HUES64 (cell line): ENCODE data around the gene PRDM1.

Experiments used
- H3K27ac ChIP-seq: 2 replicates; pipeline ENCODE4 v1.7.0; 2013; ENCODE audit warnings: low read depth, low read length, inconsistent platforms
- H3K27me3 ChIP-seq: 2 replicates; pipeline ENCODE4 v1.6.1; 2013; ENCODE audit warnings: mild to moderate bottlenecking, low read length; ENCODE audit not compliant: insufficient read depth
- H3K36me3 ChIP-seq: 2 replicates; pipeline ENCODE4 v1.6.1; 2013; ENCODE audit warnings: mild to moderate bottlenecking, low read length; ENCODE audit not compliant: insufficient read depth
- H3K4me1 ChIP-seq: 2 replicates; pipeline ENCODE4 v1.6.1; 2013; ENCODE audit warnings: mild to moderate bottlenecking, low read length, moderate library complexity; ENCODE audit not compliant: insufficient read depth
- H3K4me3 ChIP-seq: 2 replicates; pipeline ENCODE4 v1.5.1; 2013; ENCODE audit warnings: mild to moderate bottlenecking, low read length, moderate library complexity
- H3K9ac ChIP-seq: 2 replicates; pipeline ENCODE4 v1.6.1; 2013; ENCODE audit warnings: mild to moderate bottlenecking, low read depth, low read length
- H3K9me3 ChIP-seq: 2 replicates; pipeline ENCODE4 v1.6.1; 2013; ENCODE audit warnings: low read depth, low read length; ENCODE audit not compliant: insufficient read depth
- WGBS: fragments of 150-250, 120-280 bp; methylation state at CpG from one replicate; pipeline ENCODE4 v1.1.7; 2013; ENCODE audit warnings: missing lambda C conversion rate; 5-methylcytosine and 5-hydroxymethylcytosine counted together

The PRDM1 gene

DNA sequence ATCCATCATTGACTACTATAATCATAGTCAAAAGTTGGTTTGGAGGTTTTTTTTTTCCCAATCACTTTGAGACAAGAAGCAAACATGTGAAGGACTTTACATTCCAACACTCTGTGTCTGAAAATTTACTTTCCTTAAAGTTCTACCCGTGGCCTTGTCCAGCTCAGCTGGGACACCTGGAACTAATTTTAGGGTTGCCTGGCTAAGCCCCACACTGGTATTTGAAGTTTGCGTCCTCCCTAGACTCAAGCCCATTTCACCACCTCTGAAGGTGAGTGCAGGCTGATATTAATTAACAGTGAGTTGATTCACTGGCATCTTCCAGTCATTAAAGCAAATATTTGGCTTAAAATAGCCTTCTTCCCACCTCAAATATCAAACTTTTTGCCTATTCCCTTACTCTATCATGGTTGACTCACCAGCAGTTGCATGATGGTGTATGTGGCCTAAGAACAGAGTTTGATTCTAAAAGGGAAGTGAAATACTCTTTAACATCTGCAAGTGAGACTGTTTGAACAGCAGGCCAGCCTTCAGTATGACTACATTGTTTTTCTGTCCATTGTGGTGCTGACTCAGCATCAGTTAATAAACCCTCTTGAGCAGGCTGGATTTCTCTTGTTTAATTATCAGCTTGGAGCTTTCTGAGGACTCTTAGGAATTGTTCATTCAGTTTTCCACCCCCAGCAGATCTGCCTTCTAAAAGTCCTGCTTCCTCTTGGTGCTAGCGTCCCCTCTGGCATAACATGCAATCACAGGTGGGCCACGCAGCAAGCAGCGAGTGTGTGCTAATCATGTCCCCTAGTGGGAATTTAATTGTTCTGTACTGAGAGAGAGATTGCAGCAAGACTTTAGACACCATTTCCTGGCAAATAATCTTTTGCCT, 1.8 kb upstream of the PRDM1 start:
- 33% methylated on average over 5 of the region's 5 CpGs for WGBS
- no peak overlapping the region for H3K27ac ChIP-seq
- H3K4me1 ChIP-seq = peaks cover 38% of the 10 kb centered on the region
- peaks cover 19% of the 10 kb centered on the region for H3K27me3 ChIP-seq
- no peak overlapping the region for H3K9ac ChIP-seq
- H3K9me3 ChIP-seq = no peaks in the 10 kb centered on the region
- no peaks in the 10 kb centered on the region for H3K36me3 ChIP-seq
- H3K4me3 ChIP-seq = no peak overlapping the region

- peak overlapping the region; percentile 23; the same call in 1 of the 2 replicates for H3K9ac ChIP-seq
- peaks cover 38% of the 10 kb centered on the region for H3K4me1 ChIP-seq
- no peaks in the 10 kb centered on the region for H3K36me3 ChIP-seq
- H3K9me3 ChIP-seq = no peaks in the 10 kb centered on the region
- peaks cover 19% of the 10 kb centered on the region for H3K27me3 ChIP-seq
- peak overlapping the region; percentile 57 for H3K4me3 ChIP-seq
- WGBS = 26% methylated on average over 6 of the region's 7 CpGs
- H3K27ac ChIP-seq = no peak overlapping the region; the same call in 1 of the 2 replicates
These were observed 996 bp upstream of the PRDM1 start for GRCh38 chr6:106084989-106085691.

DNA sequence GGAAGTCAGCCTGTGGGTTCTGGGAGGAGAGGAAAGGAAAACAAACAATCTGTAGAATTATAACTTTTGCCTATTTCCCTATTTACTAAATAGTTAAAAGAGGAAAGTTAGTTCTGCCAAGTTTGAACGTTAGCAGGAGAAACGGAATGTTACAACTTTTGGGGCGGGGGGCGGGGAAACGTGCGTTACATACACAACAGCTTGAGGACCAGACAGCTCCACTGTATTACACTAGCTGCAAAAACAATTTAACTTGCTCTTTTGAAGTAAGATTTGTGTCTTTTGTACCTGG, 498 bp upstream of the PRDM1 start:
- Histone ChIP-seq H3K27me3 (peaks cover 19% of the 10 kb centered on the region), H3K4me1 (peaks cover 38% of the 10 kb centered on the region), H3K4me3 (peak overlapping the region; percentile 57), H3K9me3 (no peaks in the 10 kb centered on the region), H3K9ac (peak overlapping the region; percentile 23; the same call in 1 of the 2 replicates), H3K36me3 (no peaks in the 10 kb centered on the region), H3K27ac (no peak overlapping the region; the same call in 1 of the 2 replicates)
- 8% methylated on average over 6 of the region's 6 CpGs for WGBS

GRCh38 chr6:106086814-106087175, 659 bp downstream of the PRDM1 start:
- H3K27me3 ChIP-seq = peaks cover 19% of the 10 kb centered on the region
- no peak overlapping the region for H3K9ac ChIP-seq
- no peak overlapping the region for H3K27ac ChIP-seq
- H3K36me3 ChIP-seq = no peaks in the 10 kb centered on the region
- H3K4me3 ChIP-seq = peak overlapping the region; percentile 57
- peaks cover 38% of the 10 kb centered on the region for H3K4me1 ChIP-seq
- WGBS = 57% methylated on average over 2 of the region's 3 CpGs
- no peaks in the 10 kb centered on the region for H3K9me3 ChIP-seq

GRCh38 chr6:106087548-106088325, 1.6 kb downstream of the PRDM1 start:
- Histone ChIP-seq H3K9ac (peak overlapping the region; percentile 36; the same call in 1 of the 2 replicates), H3K9me3 (no peaks in the 10 kb centered on the region), H3K4me1 (peaks cover 38% of the 10 kb centered on the region), H3K36me3 (no peaks in the 10 kb centered on the region), H3K27me3 (peaks cover 19% of the 10 kb centered on the region), H3K27ac (no peak overlapping the region), H3K4me3 (peak overlapping the region; percentile 57)
- 31% methylated on average over 13 of the region's 13 CpGs for WGBS

DNA sequence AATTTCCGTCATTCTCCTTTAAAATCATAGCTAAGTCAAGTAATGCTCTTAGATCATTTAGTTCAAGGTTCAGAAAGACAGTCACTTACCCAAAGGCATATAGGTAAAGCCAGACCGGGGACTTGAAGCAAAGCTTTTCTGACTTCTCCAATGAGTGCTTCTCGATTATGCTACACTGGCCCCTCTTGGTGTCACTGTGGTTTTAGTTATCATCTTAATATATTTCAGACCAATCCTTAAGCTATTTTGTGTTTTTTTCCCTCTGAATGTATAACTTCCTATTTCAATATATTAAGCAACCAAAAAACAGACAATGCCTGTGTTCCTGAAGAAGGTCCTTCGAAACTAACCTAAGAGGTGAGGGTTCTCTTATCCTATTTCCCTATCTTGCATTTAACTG, 3.9 kb downstream of the PRDM1 start:
- no peak overlapping the region for H3K27ac ChIP-seq
- H3K4me3 ChIP-seq = no peak overlapping the region
- H3K36me3 ChIP-seq = no peaks in the 10 kb centered on the region
- H3K9ac ChIP-seq = no peak overlapping the region
- no peaks in the 10 kb centered on the region for H3K9me3 ChIP-seq
- WGBS = 89% methylated on average over 3 of the region's 4 CpGs
- peaks cover 19% of the 10 kb centered on the region for H3K27me3 ChIP-seq
- peaks cover 30% of the 10 kb centered on the region for H3K4me1 ChIP-seq

- no peaks in the 10 kb centered on the region for H3K36me3 ChIP-seq
- H3K9me3 ChIP-seq = no peaks in the 10 kb centered on the region
- no peak overlapping the region for H3K27ac ChIP-seq
- H3K4me1 ChIP-seq = peaks cover 20% of the 10 kb centered on the region
- no peak overlapping the region for H3K4me3 ChIP-seq
- WGBS = 92% methylated on average over 5 of the region's 5 CpGs
- H3K27me3 ChIP-seq = peaks cover 3% of the 10 kb centered on the region; the same call in 1 of the 2 replicates
- no peak overlapping the region for H3K9ac ChIP-seq
These were observed 6.1 kb downstream of the PRDM1 start for GRCh38 chr6:106092279-106092678.

- 90% methylated on average over 7 of the region's 7 CpGs for WGBS
- Histone ChIP-seq H3K36me3 (no peaks in the 10 kb centered on the region), H3K27ac (no peak overlapping the region)
These were observed 8.3 kb downstream of the PRDM1 start for GRCh38 chr6:106094261-106094963.

DNA sequence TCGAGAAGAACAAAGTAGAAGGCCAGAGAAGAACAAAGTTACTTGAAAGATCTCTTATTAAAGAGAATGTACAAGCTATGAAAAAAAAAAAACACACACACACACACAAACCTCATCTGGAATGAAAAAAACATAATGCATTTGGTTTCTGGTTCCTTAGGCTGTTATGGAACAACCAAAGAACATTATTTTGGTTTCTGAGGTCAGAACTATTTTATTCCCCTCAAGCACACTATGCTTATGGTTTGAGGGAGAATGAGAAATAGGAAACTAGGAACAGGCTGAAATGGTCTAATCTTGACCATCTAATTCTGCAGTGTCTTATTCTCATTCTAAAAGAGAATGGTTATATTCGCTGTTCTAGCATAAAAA, 8.8 kb downstream of the PRDM1 start:
- Histone ChIP-seq H3K4me1 (peaks cover 31% of the 10 kb centered on the region), H3K36me3 (no peaks in the 10 kb centered on the region), H3K9me3 (no peaks in the 10 kb centered on the region), H3K9ac (no peak overlapping the region), H3K4me3 (no peak overlapping the region), H3K27ac (no peak overlapping the region), H3K27me3 (peaks cover 18% of the 10 kb centered on the region)
- 100% methylated on average over 1 of the region's 2 CpGs for WGBS

More at GRCh38 chr6:106094261-106094963, 8.3 kb downstream of the PRDM1 start:
- Histone ChIP-seq H3K4me1 (peaks cover 27% of the 10 kb centered on the region), H3K27me3 (peaks cover 14% of the 10 kb centered on the region), H3K9me3 (no peaks in the 10 kb centered on the region), H3K4me3 (no peak overlapping the region), H3K9ac (no peak overlapping the region)

DNA sequence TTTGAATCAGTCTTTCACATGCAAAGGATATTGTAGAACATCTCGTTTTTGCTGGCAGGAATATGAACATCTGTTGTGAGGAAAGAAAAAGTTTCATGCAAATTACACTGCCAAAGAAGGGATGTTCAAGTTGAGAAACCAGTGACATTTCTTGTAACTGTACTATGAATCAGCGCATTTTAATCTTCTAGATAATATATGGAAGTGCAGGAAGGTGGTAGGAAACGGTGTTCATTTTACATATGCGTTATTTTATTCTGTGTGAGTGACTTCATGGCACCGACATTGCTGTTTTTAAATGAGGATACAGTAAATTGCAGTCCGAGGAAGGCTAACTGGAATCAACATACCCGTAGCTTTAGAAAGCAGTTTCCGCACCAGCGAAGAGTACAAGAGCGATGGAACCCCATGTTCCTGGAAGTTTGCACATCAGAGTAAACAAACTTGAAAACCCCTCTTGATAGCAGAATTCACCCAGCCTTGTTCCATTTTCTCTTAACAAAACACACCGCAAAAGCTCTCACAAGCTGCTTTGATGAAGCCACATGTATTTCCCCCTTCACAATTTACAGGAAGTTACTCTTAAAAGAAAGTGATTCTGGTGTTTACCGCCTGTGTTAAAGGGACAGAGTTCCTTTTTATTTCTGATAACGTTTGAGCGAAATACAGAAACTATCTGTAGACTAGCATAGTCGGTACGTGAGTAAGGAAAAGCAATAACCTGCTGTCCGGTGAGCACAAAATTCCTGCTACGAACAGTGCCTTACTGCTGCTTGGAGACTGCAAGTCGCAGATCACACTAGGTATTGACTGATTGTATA, 11.5 kb downstream of the PRDM1 start:
- Histone ChIP-seq H3K4me3 (peak overlapping the region; percentile 37), H3K9ac (peak overlapping the region; percentile 24), H3K36me3 (no peaks in the 10 kb centered on the region; the same call in 1 of the 2 replicates), H3K27me3 (peaks cover 18% of the 10 kb centered on the region), H3K4me1 (peaks cover 31% of the 10 kb centered on the region), H3K27ac (no peak overlapping the region), H3K9me3 (no peaks in the 10 kb centered on the region)
- WGBS = 50% methylated on average over 19 of the region's 19 CpGs
